ENCODE results near the gene UBIAD1. TPM values are rescaled to one million over a fixed set of nuclear protein-coding genes. Genes with fewer than 3 reads are reported as not detected.

The UBIAD1 gene
- total and polyA plus RNA-seq, 2 of the 4 experiments (the other 2 are of a cell fraction), result 6.3 to 9.5 TPM

- TF ChIP-seq RFX5 (IDR thresholded peaks at IDR 0.05; ENCODE audit: low read depth, low read length), result no peak
- TF ChIP-seq MAZ (IDR thresholded peaks at IDR 0.05; ENCODE audit: borderline replicate concordance, low read depth, low read length), result no peak
- no peak for TF ChIP-seq NFE2L2 (IDR thresholded peaks at IDR 0.05; ENCODE audit: low read depth, low read length)
- no peak for TF ChIP-seq POLR2A (IDR thresholded peaks at IDR 0.05; ENCODE audit: low read depth, low read length)
Measured at GRCh38 chr1:11229203-11229602, 43.8 kb upstream of the UBIAD1 start (continued).

- Histone ChIP-seq H3K4ac (ENCODE audit: low read depth, low read length) (no peak overlapping the region), H3K4me1 (ENCODE audit: control insufficient read depth, insufficient read depth, low read length) (no peaks in the 10 kb centered on the region), H4K91ac (ENCODE audit: insufficient read depth, low read depth, low read length) (no peak overlapping the region), H2BK5ac (ENCODE audit: low read depth, low read length, poor library complexity, severe bottlenecking) (no peak overlapping the region), H4K20me1 (ENCODE audit: insufficient read depth, low read length) (no peaks in the 10 kb centered on the region), H4K5ac (ENCODE audit: low read depth, low read length) (no peak overlapping the region), H2AK5ac (ENCODE audit: low read depth, low read length) (no peak overlapping the region), H2AK9ac (replicated peaks; ENCODE audit: low read depth, low read length, poor library complexity) (no peak overlapping the region), H3K27me3 (ENCODE audit: control insufficient read depth, insufficient read depth, low read length) (no peaks in the 10 kb centered on the region), H2AFZ (replicated peaks; ENCODE audit: low read length, poor library complexity) (no peak overlapping the region), H3K9me3 (ENCODE audit: control insufficient read depth, insufficient read depth, low read length) (no peaks in the 10 kb centered on the region), H3K4me3 (ENCODE audit: insufficient read depth, low read depth, low read length) (no peak overlapping the region), H2BK15ac (ENCODE audit: low read depth, low read length) (no peak overlapping the region), H3K18ac (ENCODE audit: low read depth, low read length) (no peak overlapping the region), H2BK120ac (ENCODE audit: low read depth, low read length) (no peak overlapping the region), H3K9ac (ENCODE audit: low read depth, low read length) (no peak overlapping the region), H4K8ac (ENCODE audit: low read depth in 2 of 2, low read length in 2 of 2) (no peak overlapping the region), H3K14ac (replicated peaks; ENCODE audit: low read depth, low read length) (no peak overlapping the region), H3K9me1 (ENCODE audit: insufficient read depth, low read length) (no peaks in the 10 kb centered on the region), H2BK20ac (ENCODE audit: low read depth, low read length) (no peak overlapping the region), H3K36me3 (ENCODE audit: control insufficient read depth, insufficient read depth, low read length) (peaks cover 67% of the 10 kb centered on the region), H3K79me1 (ENCODE audit: low read depth in 1 of 2, low read length in 2 of 2) (no peaks in the 10 kb centered on the region), H3K4me2 (ENCODE audit: low read depth, low read length) (no peak overlapping the region), H3K27ac (ENCODE audit: insufficient read depth, low read length) (no peak overlapping the region), H3K23ac (ENCODE audit: low read depth, low read length) (no peak overlapping the region), H3K56ac (ENCODE audit: extremely low read depth, insufficient read depth, low read length) (no peak overlapping the region)
- DNase-seq (no peak), ATAC-seq (ENCODE audit: low read depth) (no peak)
- BruUV-seq (replicated peaks), result no TSS peak
- intact Hi-C loops (cut with micrococcal nuclease), result no loop called here
- WGBS, 2 experiments (ENCODE audit: extremely low coverage in 2 of 2, insufficient read length in 1 of 2), result no CpG with 5 or more reads among the region's 2 CpGs
- in situ Hi-C loops (cut with MboI; ENCODE audit: low sequenced_read_pairs), result no loop called here
- ChIA-PET CTCF (interaction anchor here (0.6 to 1.0 kb wide), 2 partner anchors 131 to 195 kb away, joined by 3 to 5 read pairs; no protein-coding TSS in a partner anchor), POLR2A (ENCODE audit: unreplicated experiment) (no interaction called here)
- dilution Hi-C loops (cut with HindIII; ENCODE audit: low sequenced_read_pairs, unreplicated experiment), result no loop called here
- TF ChIP-seq ELK1 (IDR thresholded peaks at IDR 0.05; ENCODE audit: borderline replicate concordance, low read depth, low read length) (no peak), MAZ (IDR thresholded peaks at IDR 0.05; ENCODE audit: borderline replicate concordance, low read depth, low read length) (no peak), RCOR1 (IDR thresholded peaks at IDR 0.05; ENCODE audit: insufficient replicate concordance, low read length) (no peak), USF2 (IDR thresholded peaks at IDR 0.05; ENCODE audit: low read depth, low read length) (no peak), CHD1 (IDR thresholded peaks at IDR 0.05; ENCODE audit: low read depth, low read length) (no peak), CEBPB (IDR thresholded peaks at IDR 0.05; ENCODE audit: low read depth, low read length) (no peak), SMC3 (IDR thresholded peaks at IDR 0.05; ENCODE audit: low read depth, low read length) (no peak), RAD21 (IDR thresholded peaks at IDR 0.05; ENCODE audit: low read length) (no peak), MAFK (IDR thresholded peaks at IDR 0.05; ENCODE audit: low read depth, low read length) (no peak), RFX5 (IDR thresholded peaks at IDR 0.05; ENCODE audit: low read depth, low read length) (no peak), FOS (IDR thresholded peaks at IDR 0.05; ENCODE audit: low read depth, low read length) (no peak), BHLHE40 (IDR thresholded peaks at IDR 0.05; ENCODE audit: low read depth, low read length) (no peak), NFE2L2 (IDR thresholded peaks at IDR 0.05; ENCODE audit: low read depth, low read length) (no peak), CTCF (conservative IDR thresholded peaks at IDR 0.05; ENCODE audit: low read depth, low read length) (no peak)
Measured at GRCh38 chr1:11233208-11233607, 39.8 kb upstream of the UBIAD1 start.
